Stimulated activated CD4-positive, alpha-beta T cell treated with anti-CD3 and anti-CD28 coated beads, TNF-alpha, amount 100 ng/mL, for 1 hour (primary cell): ENCODE results near the gene TENT5C.

Experiments used
- DNase-seq, 3 donors: peaks; one replicate each; pipeline ENCODE4 v3.0.0-alpha.2; 2020; ENCODE audit warnings: low read depth in 3 of 3, low spot score in 1 of 3

Gene TENT5C

GRCh38 chr1:117633068-117633345, 27.2 kb downstream of the TENT5C start:
- no peak for DNase-seq

GRCh38 chr1:117633423-117633822, 27.6 kb downstream of the TENT5C start:
- no peak for DNase-seq

DNA sequence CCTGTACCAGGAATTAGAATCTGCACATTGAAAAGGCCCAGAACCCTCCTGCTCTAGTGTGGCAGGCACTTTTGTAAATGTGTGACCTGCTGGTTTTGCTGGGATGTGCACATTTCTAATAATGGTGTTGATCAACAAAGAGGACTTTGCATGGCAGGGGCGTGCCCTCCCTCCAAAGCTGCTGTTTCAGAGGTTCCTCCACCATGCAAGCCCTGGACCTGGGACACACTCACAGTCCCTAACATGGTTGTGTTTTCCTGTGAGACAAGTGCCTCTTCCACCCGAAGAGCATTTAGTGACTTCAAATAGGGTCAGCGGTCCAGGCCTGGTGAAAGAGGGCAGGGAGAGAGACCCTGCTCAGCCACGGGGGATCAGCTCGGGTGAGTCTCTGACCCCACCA, 28.1 kb downstream of the TENT5C start:
- no peak for DNase-seq

DNA sequence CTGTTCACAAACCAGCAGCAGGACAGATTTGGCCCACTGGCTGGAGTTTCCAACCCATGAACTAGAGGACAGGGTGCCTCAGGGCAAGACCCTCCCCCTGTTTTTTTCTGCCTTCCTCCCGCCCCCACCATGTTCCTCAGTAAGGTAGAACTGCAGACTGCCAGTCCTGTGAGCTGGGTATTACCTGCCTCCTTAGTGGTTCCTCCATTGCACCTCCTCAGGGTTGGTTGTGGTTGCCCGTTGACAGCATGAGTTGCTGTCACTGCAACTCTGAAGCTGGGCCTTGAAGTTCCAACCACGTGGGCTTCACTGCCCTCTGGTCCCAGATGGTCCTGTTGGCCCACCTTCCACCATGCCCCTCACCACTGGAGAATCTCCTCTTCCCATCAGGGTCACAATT, 28.8 kb downstream of the TENT5C start:
- DNase-seq: no peak

DNA sequence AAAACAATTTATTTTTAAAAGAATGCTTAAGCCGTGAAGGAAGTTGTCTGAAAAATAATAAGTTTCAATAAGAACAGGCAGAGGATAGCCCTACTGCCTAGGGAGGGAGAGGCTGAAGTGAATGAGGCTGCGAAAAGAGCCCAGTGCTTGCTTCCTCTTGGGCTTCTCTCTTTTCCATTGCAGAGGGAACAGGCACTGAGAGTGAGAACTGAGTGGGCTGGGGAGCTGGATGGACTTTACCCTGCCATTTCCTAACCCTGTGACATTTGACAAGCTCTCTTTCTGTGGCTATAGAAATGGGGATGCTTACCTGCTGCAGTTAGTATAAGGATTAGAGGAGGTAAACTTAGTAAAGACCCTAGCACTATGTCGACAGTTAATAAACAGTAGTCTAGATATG, 30.0 kb downstream of the TENT5C start:
- DNase-seq: no peak

DNA sequence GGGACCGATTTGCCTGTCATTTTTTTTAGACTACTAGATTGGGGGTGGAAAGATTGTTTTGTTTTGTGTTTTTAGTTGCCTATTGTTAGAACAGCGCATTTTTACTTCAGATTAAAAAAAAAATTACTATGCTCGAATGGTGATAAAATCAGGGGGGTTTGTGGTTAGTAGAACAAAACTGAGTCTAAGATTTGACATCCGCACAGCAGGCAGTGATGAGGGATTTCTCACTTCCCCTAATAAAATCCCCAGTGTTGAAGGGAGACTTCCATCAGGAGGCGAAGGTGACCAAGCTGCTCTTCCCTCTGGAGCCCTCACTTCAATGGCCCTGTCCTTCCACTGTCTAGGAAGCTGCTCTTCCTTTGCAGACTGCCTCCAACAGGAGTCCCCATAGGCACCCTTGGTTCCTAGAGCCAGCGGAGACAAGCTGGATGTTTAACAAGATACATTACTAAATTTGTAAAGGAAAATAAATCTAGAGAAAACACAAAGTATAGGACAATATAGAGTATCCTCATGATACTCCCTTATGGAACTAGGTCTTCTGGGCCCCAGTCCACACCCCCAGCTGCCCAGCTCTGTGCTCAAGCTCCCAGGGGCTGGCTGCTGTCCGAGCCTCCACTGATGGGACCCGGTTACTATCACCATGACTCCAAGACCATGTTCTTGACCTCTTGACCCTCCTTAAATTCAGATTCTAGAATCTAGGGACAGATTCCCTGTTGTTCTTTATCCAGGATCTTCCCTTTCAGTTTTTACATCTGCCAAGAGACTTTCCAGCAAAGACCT, 31.0 kb downstream of the TENT5C start:
- DNase-seq: no peak

- no peak for DNase-seq
These were observed 32.3 kb downstream of the TENT5C start for GRCh38 chr1:117638141-117638540.

- DNase-seq: no peak
These were observed 32.9 kb downstream of the TENT5C start for GRCh38 chr1:117638759-117639158.

- DNase-seq: no peak
These were observed 33.9 kb downstream of the TENT5C start for GRCh38 chr1:117639741-117640140.

GRCh38 chr1:117641536-117641935, 35.7 kb downstream of the TENT5C start:
- DNase-seq: no peak

DNA sequence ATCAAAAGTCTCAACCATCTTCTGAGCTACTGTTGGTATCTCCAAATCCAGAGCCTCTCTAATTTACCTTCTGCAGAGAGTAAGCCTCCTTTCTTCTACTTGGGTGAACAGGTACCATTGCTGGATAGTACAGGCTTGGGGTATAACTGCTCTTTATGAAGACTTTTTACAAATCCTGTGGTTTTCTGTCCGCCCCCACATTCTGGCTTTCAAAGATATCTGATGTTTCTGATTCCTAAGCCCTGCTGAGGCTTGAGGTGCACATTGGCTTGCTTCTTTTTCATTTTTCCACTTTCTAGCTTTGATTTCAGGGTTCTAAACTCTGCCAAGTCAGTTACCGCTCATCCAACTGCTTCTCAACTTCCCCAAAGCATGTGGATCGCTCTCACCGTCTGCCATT, 37.1 kb downstream of the TENT5C start:
- no peak for DNase-seq

GRCh38 chr1:117643601-117644000, 37.8 kb downstream of the TENT5C start:
- no peak for DNase-seq

GRCh38 chr1:117644696-117645311, 39.0 kb downstream of the TENT5C start:
- no peak for DNase-seq

GRCh38 chr1:117645343-117645742, 39.5 kb downstream of the TENT5C start:
- DNase-seq: no peak

DNA sequence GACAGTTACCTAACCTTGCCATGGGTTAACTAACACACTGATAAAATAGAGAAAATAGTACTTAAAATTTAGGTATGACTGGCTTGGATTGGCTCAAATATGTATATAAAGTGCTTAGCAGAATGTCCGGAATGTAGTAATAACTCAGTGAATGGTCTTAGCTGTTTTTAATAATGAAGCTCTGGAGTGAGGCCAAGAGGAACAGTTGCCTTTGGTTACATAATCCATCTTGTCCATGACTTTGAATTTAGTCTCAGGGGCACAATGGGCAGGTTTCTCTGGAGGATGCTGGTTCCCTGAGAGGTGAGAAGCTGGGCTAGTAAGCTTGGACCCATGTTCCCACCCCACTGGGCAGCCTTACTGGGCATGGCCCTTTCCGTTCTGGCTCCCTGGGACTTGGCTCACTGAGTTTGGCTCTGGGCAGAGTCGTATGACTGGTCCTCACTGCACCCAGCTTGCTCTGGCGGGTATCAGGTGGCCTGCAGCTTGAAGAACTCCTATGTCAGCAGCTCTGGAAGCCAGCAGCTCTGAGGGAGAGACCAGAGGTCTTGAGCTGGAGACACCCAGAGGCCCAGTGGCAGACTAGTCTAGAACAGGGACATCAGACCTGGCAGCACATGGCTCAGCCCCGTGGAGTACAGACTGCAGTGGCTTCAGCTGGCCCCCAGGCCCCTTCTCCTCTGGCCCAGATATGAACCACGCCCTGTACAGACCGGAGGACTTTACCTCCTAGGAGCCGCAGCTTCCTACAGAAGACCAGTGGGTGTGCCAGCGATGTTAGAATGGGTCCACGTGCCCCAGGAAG, 40.4 kb downstream of the TENT5C start:
- DNase-seq: no peak

GRCh38 chr1:117646956-117647355, 41.1 kb downstream of the TENT5C start:
- DNase-seq: no peak

DNA sequence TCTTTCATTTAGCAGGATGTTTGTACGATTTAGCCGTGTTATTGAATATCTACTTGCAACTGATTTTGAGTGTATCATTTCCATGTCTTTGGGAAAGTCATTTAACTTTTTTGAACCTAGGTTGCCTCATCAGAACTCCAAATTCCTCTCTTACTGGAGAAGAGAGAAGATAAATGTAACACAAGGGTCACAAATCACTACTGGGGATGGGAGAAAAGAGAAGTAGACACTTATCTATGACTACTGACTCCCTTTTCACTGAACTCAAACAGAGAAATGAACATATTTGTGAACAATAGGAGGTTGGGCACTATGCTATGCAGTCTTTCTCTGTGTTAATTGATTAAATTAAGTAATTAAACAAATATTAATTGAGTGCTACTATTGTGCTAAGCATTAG, 42.2 kb downstream of the TENT5C start:
- DNase-seq: no peak

DNA sequence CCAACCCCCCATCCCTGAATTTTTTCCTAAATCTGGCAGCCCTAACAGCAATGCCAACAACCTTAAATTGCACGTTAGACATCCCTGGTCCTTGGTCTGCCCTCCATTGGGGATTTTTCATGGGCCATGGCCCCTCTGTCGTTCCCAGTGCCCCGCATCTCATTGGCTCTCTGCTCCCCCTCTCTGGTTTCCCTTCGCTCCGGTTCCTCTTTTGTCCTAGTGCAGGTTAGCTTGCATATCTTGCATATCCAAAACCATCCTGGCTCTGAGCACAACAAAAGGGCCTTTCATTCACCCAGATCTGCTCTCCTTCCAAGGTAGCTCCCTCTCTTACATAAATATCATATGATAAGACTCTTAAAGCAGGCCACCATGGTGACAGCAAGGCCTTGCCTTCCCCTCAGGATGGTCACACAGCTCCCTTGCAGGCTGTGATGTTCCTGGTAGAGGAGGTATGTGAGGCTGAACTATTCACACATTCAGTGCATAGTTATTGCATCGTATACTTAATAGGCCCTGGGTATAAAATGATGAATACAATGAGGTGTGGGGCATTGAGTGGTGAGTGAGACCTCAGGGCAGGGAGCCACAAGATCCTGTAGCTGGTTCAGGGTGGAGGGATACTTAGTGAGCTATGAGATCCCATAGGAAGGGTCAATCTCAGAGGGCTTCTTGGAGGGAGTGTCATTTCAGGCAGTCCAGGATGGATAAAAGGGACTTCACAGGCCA, 45.2 kb downstream of the TENT5C start:
- DNase-seq: no peak

- DNase-seq: no peak
These were observed 45.8 kb downstream of the TENT5C start for GRCh38 chr1:117651616-117652015.

DNA sequence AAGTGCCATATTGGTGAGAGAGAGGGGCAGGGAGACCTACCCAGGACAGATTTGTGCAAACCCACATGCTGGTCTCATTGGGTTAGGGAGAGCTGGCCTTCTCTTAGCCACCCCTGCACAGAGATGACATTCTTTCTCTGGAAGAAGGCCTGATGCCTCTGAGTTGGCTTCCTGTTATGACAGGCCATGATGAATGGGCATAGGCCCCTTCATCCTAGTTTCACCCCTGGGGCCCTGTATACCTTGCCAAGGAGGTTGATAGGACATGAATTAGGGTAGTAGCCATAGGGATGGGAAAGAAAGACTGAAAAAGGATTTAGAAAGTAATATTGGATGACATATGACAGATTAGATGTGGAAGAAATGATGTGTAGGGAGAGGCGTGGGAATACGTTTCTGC, 46.6 kb downstream of the TENT5C start:
- DNase-seq: no peak

DNA sequence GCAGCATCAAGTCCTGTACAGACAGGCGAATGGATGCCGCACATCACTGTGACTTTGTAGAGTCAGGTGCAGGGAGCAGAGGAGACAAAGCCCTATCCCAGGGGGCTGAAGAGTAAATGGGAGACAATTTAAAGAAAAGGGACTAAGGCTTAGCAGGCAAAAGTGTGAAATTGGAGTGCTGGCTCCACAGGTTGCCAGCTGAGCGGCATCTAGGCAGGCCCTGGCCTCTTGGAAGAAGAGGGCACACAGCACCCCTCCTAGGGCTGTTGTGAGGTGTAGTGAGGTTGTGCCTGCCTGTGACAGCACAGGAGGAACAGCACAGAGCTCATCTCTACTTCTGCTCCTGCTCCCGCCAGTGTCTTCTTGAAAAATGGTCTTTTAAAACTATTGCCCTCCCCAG, 47.3 kb downstream of the TENT5C start:
- DNase-seq: no peak
